ENCODE data around the gene GRIN2A. TPM values are rescaled to one million over a fixed set of nuclear protein-coding genes. Genes with fewer than 3 reads are reported as not detected.

The GRIN2A gene
- total and polyA plus RNA-seq, 2 experiments from 2014 or later, result not detected

- H3K4me1 ChIP-seq (ENCODE audit: insufficient read depth), result peaks cover 26% of the 10 kb centered on the region
- WGBS, 2 experiments (ENCODE audit: low coverage in 1 of 2, low lambda C conversion rate in 2 of 2, missing lambda C conversion rate in 2 of 2), result 55% methylated on average over 4 of the region's 4 CpGs
- H3K27me3 ChIP-seq (replicated peaks; ENCODE audit: insufficient read depth), result no peaks in the 10 kb centered on the region
Measured at GRCh38 chr16:9840761-9841665, 341.2 kb downstream of the GRIN2A start.

GRCh38 chr16:9837481-9837880 lies 344.7 kb downstream of the GRIN2A start:
- Histone ChIP-seq H3K79me2 (ENCODE audit: insufficient read depth) (no peaks in the 10 kb centered on the region), H3K9ac (no peak overlapping the region)

More at GRCh38 chr16:9840761-9841665, 341.2 kb downstream of the GRIN2A start:
- H3K9me2 ChIP-seq (ENCODE audit: insufficient read depth), result no peaks in the 10 kb centered on the region
- in situ Hi-C loops (cut with MboI), result no loop called here
- H3K9me3 ChIP-seq (ENCODE audit: low read depth), result no peaks in the 10 kb centered on the region
- H3F3A ChIP-seq (ENCODE audit: insufficient read depth), result peaks cover 19% of the 10 kb centered on the region
- no peak overlapping the region for H3K27ac ChIP-seq
- H3K4me2 ChIP-seq (ENCODE audit: unreplicated experiment), result no peak overlapping the region
- H3K79me2 ChIP-seq (ENCODE audit: insufficient read depth), result no peaks in the 10 kb centered on the region
- no peak overlapping the region for H3K9ac ChIP-seq
- no peak for DNase-seq
- H3K36me3 ChIP-seq (ENCODE audit: low read depth), result no peaks in the 10 kb centered on the region
- no peaks in the 10 kb centered on the region for H4K20me1 ChIP-seq (ENCODE audit: insufficient read depth)
- no peak overlapping the region for H3K4me3 ChIP-seq
- TF ChIP-seq EZH2 (IDR thresholded peaks at IDR 0.05; ENCODE audit: insufficient read depth, poor library complexity, severe bottlenecking), result no peak
- TF ChIP-seq EZH2phosphoT487 (IDR thresholded peaks at IDR 0.05; ENCODE audit: insufficient read depth, low read depth), result no peak
- H2AFZ ChIP-seq, result no peak overlapping the region

GRCh38 chr16:9836118-9836736 lies 346.0 kb downstream of the GRIN2A start:
- Histone ChIP-seq H3K4me3 (no peak overlapping the region), H4K20me1 (ENCODE audit: insufficient read depth) (no peaks in the 10 kb centered on the region), H3K79me2 (ENCODE audit: insufficient read depth) (no peaks in the 10 kb centered on the region), H3K9ac (no peak overlapping the region), H3K4me2 (ENCODE audit: unreplicated experiment) (no peak overlapping the region), H3K4me1 (ENCODE audit: insufficient read depth) (no peaks in the 10 kb centered on the region), H2AFZ (no peak overlapping the region), H3K36me3 (ENCODE audit: low read depth) (no peaks in the 10 kb centered on the region), H3K27ac (no peak overlapping the region), H3K9me3 (ENCODE audit: low read depth) (no peaks in the 10 kb centered on the region), H3K27me3 (replicated peaks; ENCODE audit: insufficient read depth) (no peaks in the 10 kb centered on the region), H3K9me2 (ENCODE audit: insufficient read depth) (no peaks in the 10 kb centered on the region), H3F3A (ENCODE audit: insufficient read depth) (no peaks in the 10 kb centered on the region)
- TF ChIP-seq EZH2 (IDR thresholded peaks at IDR 0.05; ENCODE audit: insufficient read depth, poor library complexity, severe bottlenecking) (no peak), EZH2phosphoT487 (IDR thresholded peaks at IDR 0.05; ENCODE audit: insufficient read depth, low read depth) (no peak)
- 28% methylated on average over 9 of the region's 9 CpGs for WGBS, 2 experiments (ENCODE audit: low coverage in 1 of 2, low lambda C conversion rate in 2 of 2, missing lambda C conversion rate in 2 of 2)
- peak; percentile 50 for DNase-seq
- in situ Hi-C loops (cut with MboI), result no loop called here

More at GRCh38 chr16:9837481-9837880, 344.7 kb downstream of the GRIN2A start:
- H3K9me3 ChIP-seq (ENCODE audit: low read depth), result no peaks in the 10 kb centered on the region
- no peaks in the 10 kb centered on the region for H3K4me1 ChIP-seq (ENCODE audit: insufficient read depth)
- in situ Hi-C loops (cut with MboI), result no loop called here
- no peak overlapping the region for H3K27ac ChIP-seq
- H2AFZ ChIP-seq, result no peak overlapping the region
- H4K20me1 ChIP-seq (ENCODE audit: insufficient read depth), result no peaks in the 10 kb centered on the region
- no peaks in the 10 kb centered on the region for H3K36me3 ChIP-seq (ENCODE audit: low read depth)
- peak; percentile 12 for DNase-seq
- H3K4me3 ChIP-seq, result no peak overlapping the region
- TF ChIP-seq EZH2 (IDR thresholded peaks at IDR 0.05; ENCODE audit: insufficient read depth, poor library complexity, severe bottlenecking) (no peak), EZH2phosphoT487 (IDR thresholded peaks at IDR 0.05; ENCODE audit: insufficient read depth, low read depth) (no peak)
- H3F3A ChIP-seq (ENCODE audit: insufficient read depth), result no peaks in the 10 kb centered on the region
- no peaks in the 10 kb centered on the region for H3K27me3 ChIP-seq (replicated peaks; ENCODE audit: insufficient read depth)
- no peaks in the 10 kb centered on the region for H3K9me2 ChIP-seq (ENCODE audit: insufficient read depth)
- WGBS, 2 experiments (ENCODE audit: low coverage in 1 of 2, low lambda C conversion rate in 2 of 2, missing lambda C conversion rate in 2 of 2), result 22 to 24% methylated on average over 2 of the region's 2 CpGs
- H3K4me2 ChIP-seq (ENCODE audit: unreplicated experiment), result no peak overlapping the region

GRCh38 chr16:9827062-9827752 lies 355.0 kb downstream of the GRIN2A start:
- TF ChIP-seq EZH2phosphoT487 (IDR thresholded peaks at IDR 0.05; ENCODE audit: insufficient read depth, low read depth) (no peak), EZH2 (IDR thresholded peaks at IDR 0.05; ENCODE audit: insufficient read depth, poor library complexity, severe bottlenecking) (no peak)
- no peaks in the 10 kb centered on the region for H3K36me3 ChIP-seq (ENCODE audit: low read depth)
- H3K4me1 ChIP-seq (ENCODE audit: insufficient read depth), result no peaks in the 10 kb centered on the region
- no peaks in the 10 kb centered on the region for H3K27me3 ChIP-seq (replicated peaks; ENCODE audit: insufficient read depth)
- H3F3A ChIP-seq (ENCODE audit: insufficient read depth), result no peaks in the 10 kb centered on the region
- H4K20me1 ChIP-seq (ENCODE audit: insufficient read depth), result no peaks in the 10 kb centered on the region
- H3K4me2 ChIP-seq (ENCODE audit: unreplicated experiment), result no peak overlapping the region
- in situ Hi-C loops (cut with MboI), result no loop called here
- DNase-seq, result no peak
- no peak overlapping the region for H3K4me3 ChIP-seq
- H3K9me2 ChIP-seq (ENCODE audit: insufficient read depth), result no peaks in the 10 kb centered on the region
- no peak overlapping the region for H3K27ac ChIP-seq
- no peak overlapping the region for H2AFZ ChIP-seq
- no peaks in the 10 kb centered on the region for H3K79me2 ChIP-seq (ENCODE audit: insufficient read depth)
- no peak overlapping the region for H3K9ac ChIP-seq
- 17 to 22% methylated on average over 9 of the region's 9 CpGs for WGBS, 2 experiments (ENCODE audit: low coverage in 1 of 2, low lambda C conversion rate in 2 of 2, missing lambda C conversion rate in 2 of 2)
- H3K9me3 ChIP-seq (ENCODE audit: low read depth), result no peaks in the 10 kb centered on the region

All from GM23248 (cell line).